ENCODE measurements around the gene POLQ.

- TF ChIP-seq POLR2AphosphoS5 (IDR thresholded peaks at IDR 0.05; ENCODE audit: low read depth, low read length), result no peak
- TF ChIP-seq, protein P1, sequence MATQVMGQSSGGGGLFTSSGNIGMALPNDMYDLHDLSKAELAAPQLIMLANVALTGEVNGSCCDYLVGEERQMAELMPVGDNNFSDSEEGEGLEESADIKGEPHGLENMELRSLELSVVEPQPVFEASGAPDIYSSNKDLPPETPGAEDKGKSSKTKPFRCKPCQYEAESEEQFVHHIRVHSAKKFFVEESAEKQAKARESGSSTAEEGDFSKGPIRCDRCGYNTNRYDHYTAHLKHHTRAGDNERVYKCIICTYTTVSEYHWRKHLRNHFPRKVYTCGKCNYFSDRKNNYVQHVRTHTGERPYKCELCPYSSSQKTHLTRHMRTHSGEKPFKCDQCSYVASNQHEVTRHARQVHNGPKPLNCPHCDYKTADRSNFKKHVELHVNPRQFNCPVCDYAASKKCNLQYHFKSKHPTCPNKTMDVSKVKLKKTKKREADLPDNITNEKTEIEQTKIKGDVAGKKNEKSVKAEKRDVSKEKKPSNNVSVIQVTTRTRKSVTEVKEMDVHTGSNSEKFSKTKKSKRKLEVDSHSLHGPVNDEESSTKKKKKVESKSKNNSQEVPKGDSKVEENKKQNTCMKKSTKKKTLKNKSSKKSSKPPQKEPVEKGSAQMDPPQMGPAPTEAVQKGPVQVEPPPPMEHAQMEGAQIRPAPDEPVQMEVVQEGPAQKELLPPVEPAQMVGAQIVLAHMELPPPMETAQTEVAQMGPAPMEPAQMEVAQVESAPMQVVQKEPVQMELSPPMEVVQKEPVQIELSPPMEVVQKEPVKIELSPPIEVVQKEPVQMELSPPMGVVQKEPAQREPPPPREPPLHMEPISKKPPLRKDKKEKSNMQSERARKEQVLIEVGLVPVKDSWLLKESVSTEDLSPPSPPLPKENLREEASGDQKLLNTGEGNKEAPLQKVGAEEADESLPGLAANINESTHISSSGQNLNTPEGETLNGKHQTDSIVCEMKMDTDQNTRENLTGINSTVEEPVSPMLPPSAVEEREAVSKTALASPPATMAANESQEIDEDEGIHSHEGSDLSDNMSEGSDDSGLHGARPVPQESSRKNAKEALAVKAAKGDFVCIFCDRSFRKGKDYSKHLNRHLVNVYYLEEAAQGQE (IDR thresholded peaks at IDR 0.05; ENCODE audit: insufficient read depth in 1 of 2, low read depth in 2 of 2, low read length in 2 of 2), result no peak
- TF ChIP-seq SIN3A (IDR thresholded peaks at IDR 0.05; ENCODE audit: borderline replicate concordance, insufficient read depth, low read length), result no peak
Observed at GRCh38 chr3:121463745-121464144, 82.0 kb downstream of the POLQ start.
